B cell (primary cell): ENCODE measurements around the gene CST11.

Experiments used
- CTCF ChIP-seq: fragments of 200-600 bp; IDR thresholded peaks from one replicate; pipeline ENCODE4 v1.8.0; 2022; ENCODE audit warnings: antibody characterized with exemption, mild to moderate bottlenecking
- EZH2 ChIP-seq: IDR thresholded peaks from 2 replicates; pipeline ENCODE4 v1.6.1; 2012; ENCODE audit warnings: borderline replicate concordance, low read depth, mild to moderate bottlenecking, moderate library complexity, low read length; ENCODE audit not compliant: insufficient read depth, poor library complexity, severe bottlenecking

GRCh38 chr20:23419657-23419994 lies 33.0 kb downstream of the CST11 start:
- no peak for TF ChIP-seq CTCF
- TF ChIP-seq EZH2: no peak
